ENCODE results near the gene GPC5. TPM values are rescaled to one million over a fixed set of nuclear protein-coding genes. Genes with fewer than 3 reads are reported as not detected.

Gene GPC5
- total RNA-seq, 1 experiment from 2014 or later: 0.15 TPM

DNA sequence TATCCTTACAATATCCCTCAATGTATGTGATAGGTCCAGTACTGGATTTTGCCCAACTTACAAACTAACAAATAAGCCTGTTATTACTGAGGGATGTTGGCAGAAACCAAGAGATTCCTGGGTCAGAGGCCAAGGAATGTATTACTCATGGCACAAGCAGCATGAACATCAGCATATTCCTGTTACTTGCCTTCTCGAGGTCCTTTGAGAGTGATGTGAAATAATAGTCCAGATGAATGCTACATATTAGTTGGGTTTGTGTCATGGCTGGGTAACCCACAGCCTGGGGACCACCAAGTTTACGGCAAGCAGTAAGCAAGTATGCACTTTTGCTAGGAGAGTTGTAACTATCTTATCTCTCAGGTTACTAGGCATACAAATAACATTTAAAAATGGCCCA is 1443.7 kb downstream of the GPC5 start:
- Mint-ChIP-seq H3K4me3 (no peak overlapping the region), H3K9me3 (no peaks in the 10 kb centered on the region; a peak in 1 of 5 replicates), H3K36me3 (ENCODE audit: insufficient read depth in 1 of 3, low read depth in 3 of 3) (no peaks in the 10 kb centered on the region), H3K4me1 (peaks cover 4% of the 10 kb centered on the region in 2 experiments), H3K27me3 (ENCODE audit: low read depth) (no peaks in the 10 kb centered on the region), H3K27ac (peak overlapping the region in 1 of 3 experiments; percentile 80; a peak in 1 of 7 replicates)
- Histone ChIP-seq H3K79me2 (ENCODE audit: insufficient read depth, low read length) (no peaks in the 10 kb centered on the region), H3K4me1 (ENCODE audit: insufficient read depth, low read length) (no peaks in the 10 kb centered on the region), H4K20me1 (ENCODE audit: control insufficient read depth, insufficient read depth, insufficient read length) (no peaks in the 10 kb centered on the region), H2BK20ac (ENCODE audit: low read depth, low read length, poor library complexity, severe bottlenecking) (no peak overlapping the region), H3K4me2 (ENCODE audit: insufficient read depth, insufficient read length, low read length) (no peak overlapping the region), H4K91ac (ENCODE audit: insufficient read length, low read depth, low read length) (no peak overlapping the region), H2BK120ac (ENCODE audit: low read depth, low read length, poor library complexity, severe bottlenecking) (no peak overlapping the region), H3K9ac (ENCODE audit: extremely low read depth, insufficient read length, low read length) (no peak overlapping the region), H2AFZ (ENCODE audit: low read length) (no peak overlapping the region), H2BK15ac (ENCODE audit: low read depth, low read length) (no peak overlapping the region), H3T11ph (ENCODE audit: low read length) (no peak overlapping the region), H3K23ac (ENCODE audit: insufficient read length, low read depth, low read length) (no peak overlapping the region), H3K56ac (ENCODE audit: insufficient read length, low read depth, low read length) (no peak overlapping the region), H3K4ac (ENCODE audit: low read depth, low read length) (no peak overlapping the region), H3K14ac (ENCODE audit: insufficient read depth, low read length) (no peak overlapping the region), H2AK5ac (ENCODE audit: insufficient read length, low read length) (no peak overlapping the region), H3K27ac (ENCODE audit: insufficient read length, low read depth, low read length) (no peak overlapping the region), H3K23me2 (ENCODE audit: insufficient read length, low read depth, low read length, poor library complexity, severe bottlenecking) (no peaks in the 10 kb centered on the region), H3K9me3 (ENCODE audit: control insufficient read depth, low read depth, low read length) (no peaks in the 10 kb centered on the region), H3K79me1 (ENCODE audit: insufficient read depth, low read depth, low read length, poor library complexity, severe bottlenecking) (no peaks in the 10 kb centered on the region), H2BK5ac (ENCODE audit: insufficient read length, low read length) (no peak overlapping the region), H2BK12ac (ENCODE audit: insufficient read length, low read depth, low read length) (no peak overlapping the region), H3K18ac (ENCODE audit: insufficient read length, low read depth, low read length) (no peak overlapping the region), H4K5ac (ENCODE audit: insufficient read length, low read depth, low read length) (no peak overlapping the region), H3K27me3 (ENCODE audit: insufficient read depth, low read length) (no peaks in the 10 kb centered on the region), H4K8ac (replicated peaks; ENCODE audit: insufficient read length, low read depth, low read length) (no peak overlapping the region)
- no peak for TF ChIP-seq CTCF (conservative IDR thresholded peaks at IDR 0.05)
- no CpG with 5 or more reads among the region's 2 CpGs for WGBS (ENCODE audit: extremely low coverage, insufficient read length, low lambda C conversion rate)
- DNase-seq: no peak

Data from H9 (cell line).